Glutamatergic neuron (in vitro differentiated cells): ENCODE data around the gene ATP8B4. TPM values are rescaled to one million over a fixed set of nuclear protein-coding genes. Genes with fewer than 3 reads are reported as not detected.

Source experiments
- DNase-seq: peaks from one replicate; pipeline ENCODE4 v3.0.0; 2022
- H3K27ac Mint-ChIP-seq: one replicate; pipeline ENCODE4 v1.8.0; 2020; ENCODE audit warnings: mild to moderate bottlenecking, mixed read lengths, inconsistent platforms; ENCODE audit not compliant: unreplicated experiment
- H3K27me3 Mint-ChIP-seq: one replicate; pipeline ENCODE4 v1.8.0; 2020; ENCODE audit warnings: mild to moderate bottlenecking, moderate library complexity, mixed read lengths, inconsistent platforms; ENCODE audit not compliant: unreplicated experiment
- H3K36me3 Mint-ChIP-seq: one replicate; pipeline ENCODE4 v1.8.0; 2020; ENCODE audit warnings: mild to moderate bottlenecking, mixed read lengths, inconsistent platforms; ENCODE audit not compliant: unreplicated experiment
- H3K4me1 Mint-ChIP-seq: one replicate; pipeline ENCODE4 v1.8.0; 2020; ENCODE audit warnings: mild to moderate bottlenecking, low read depth, mixed read lengths, inconsistent platforms; ENCODE audit not compliant: unreplicated experiment
- H3K4me3 Mint-ChIP-seq: one replicate; pipeline ENCODE4 v1.8.0; 2020; ENCODE audit warnings: mild to moderate bottlenecking, mixed read lengths, inconsistent platforms; ENCODE audit not compliant: unreplicated experiment
- H3K9me3 Mint-ChIP-seq: one replicate; pipeline ENCODE4 v1.8.0; 2020; ENCODE audit warnings: mild to moderate bottlenecking, moderate library complexity, mixed read lengths, inconsistent platforms; ENCODE audit not compliant: unreplicated experiment
- CTCF ChIP-seq: fragments of 200-600 bp; sonication (generic); IDR thresholded peaks from one replicate; pipeline ENCODE4 v1.5.0; 2021; ENCODE audit not compliant: partially characterized antibody, unreplicated experiment
- total RNA-seq: library from RNA; stranded (reverse); fragmentation: NEBNext Ultra II Directional; extraction: Animal tissue kit (Norgen Biotek cat#: 25700); gene quantifications from one replicate; pipeline ENCODE4 v1.2.1, GENCODE V29; 2021; ENCODE audit not compliant: unreplicated experiment

ATP8B4 gene
- total RNA-seq, 1 donor from 2014 or later: not detected

GRCh38 chr15:50049871-50050270, 69.2 kb downstream of the ATP8B4 start:
- no peak for DNase-seq
- no peak overlapping the region for H3K4me3 Mint-ChIP-seq
- no peaks in the 10 kb centered on the region for H3K4me1 Mint-ChIP-seq
- H3K9me3 Mint-ChIP-seq: no peaks in the 10 kb centered on the region
- peaks cover 2% of the 10 kb centered on the region for H3K36me3 Mint-ChIP-seq
- no peaks in the 10 kb centered on the region for H3K27me3 Mint-ChIP-seq
- no peak for TF ChIP-seq CTCF
- H3K27ac Mint-ChIP-seq: no peak overlapping the region

GRCh38 chr15:50046867-50047266, 72.2 kb downstream of the ATP8B4 start:
- Mint-ChIP-seq H3K4me3 (no peak overlapping the region), H3K27ac (no peak overlapping the region), H3K4me1 (no peaks in the 10 kb centered on the region), H3K27me3 (no peaks in the 10 kb centered on the region), H3K9me3 (no peaks in the 10 kb centered on the region), H3K36me3 (no peaks in the 10 kb centered on the region)
- DNase-seq: no peak
- no peak for TF ChIP-seq CTCF

- no peaks in the 10 kb centered on the region for H3K27me3 Mint-ChIP-seq
- H3K9me3 Mint-ChIP-seq: no peaks in the 10 kb centered on the region
- H3K27ac Mint-ChIP-seq: no peak overlapping the region
Measured at GRCh38 chr15:50046159-50046558, 72.9 kb downstream of the ATP8B4 start.

GRCh38 chr15:50044904-50045303, 74.1 kb downstream of the ATP8B4 start:
- no peak for DNase-seq
- TF ChIP-seq CTCF: no peak
- H3K27me3 Mint-ChIP-seq: no peaks in the 10 kb centered on the region
- H3K4me3 Mint-ChIP-seq: no peak overlapping the region
- H3K36me3 Mint-ChIP-seq: no peaks in the 10 kb centered on the region
- no peaks in the 10 kb centered on the region for H3K4me1 Mint-ChIP-seq
- no peak overlapping the region for H3K27ac Mint-ChIP-seq
- no peaks in the 10 kb centered on the region for H3K9me3 Mint-ChIP-seq

More at GRCh38 chr15:50046159-50046558, 72.9 kb downstream of the ATP8B4 start:
- no peak overlapping the region for H3K4me3 Mint-ChIP-seq
- H3K36me3 Mint-ChIP-seq: no peaks in the 10 kb centered on the region
- no peaks in the 10 kb centered on the region for H3K4me1 Mint-ChIP-seq
- DNase-seq: no peak
- TF ChIP-seq CTCF: no peak

GRCh38 chr15:50044406-50044805, 74.6 kb downstream of the ATP8B4 start:
- Mint-ChIP-seq H3K9me3 (no peaks in the 10 kb centered on the region), H3K27me3 (no peaks in the 10 kb centered on the region), H3K4me3 (no peak overlapping the region), H3K4me1 (no peaks in the 10 kb centered on the region), H3K27ac (no peak overlapping the region), H3K36me3 (no peaks in the 10 kb centered on the region)
- no peak for TF ChIP-seq CTCF
- no peak for DNase-seq
